GM19193 (cell line): ENCODE measurements around the gene DIO1.

Experiments
- POLR2A ChIP-seq: IDR thresholded peaks from 4 replicates; pipeline ENCODE4 v1.6.1; 2011; ENCODE audit not compliant: insufficient read depth, insufficient read length; ENCODE audit errors: extremely low read depth

The DIO1 gene

GRCh38 chr1:53890522-53890941, 3.5 kb upstream of the DIO1 start:
- no peak for TF ChIP-seq POLR2A

- TF ChIP-seq POLR2A = no peak
These were observed 3.0 kb upstream of the DIO1 start for GRCh38 chr1:53891018-53891417.

- TF ChIP-seq POLR2A = no peak
These were observed 2.3 kb upstream of the DIO1 start for GRCh38 chr1:53891678-53892077.

GRCh38 chr1:53892911-53893310, 1.1 kb upstream of the DIO1 start:
- no peak for TF ChIP-seq POLR2A

GRCh38 chr1:53894644-53895043, 657 bp downstream of the DIO1 start:
- no peak for TF ChIP-seq POLR2A

- no peak for TF ChIP-seq POLR2A
These were observed 1.4 kb downstream of the DIO1 start for GRCh38 chr1:53895421-53895820.

- no peak for TF ChIP-seq POLR2A
These were observed 2.7 kb downstream of the DIO1 start for GRCh38 chr1:53896635-53897229.

GRCh38 chr1:53899206-53899628, 5.2 kb downstream of the DIO1 start:
- TF ChIP-seq POLR2A = no peak

GRCh38 chr1:53899708-53900107, 5.7 kb downstream of the DIO1 start:
- TF ChIP-seq POLR2A = no peak

GRCh38 chr1:53902235-53903138, 8.5 kb downstream of the DIO1 start:
- TF ChIP-seq POLR2A = no peak

GRCh38 chr1:53905509-53905908, 11.5 kb downstream of the DIO1 start:
- no peak for TF ChIP-seq POLR2A

GRCh38 chr1:53906121-53906520, 12.1 kb downstream of the DIO1 start:
- TF ChIP-seq POLR2A = no peak

- no peak for TF ChIP-seq POLR2A
These were observed 16.0 kb downstream of the DIO1 start for GRCh38 chr1:53909946-53910345.

- TF ChIP-seq POLR2A = no peak
These were observed 17.5 kb downstream of the DIO1 start for GRCh38 chr1:53911442-53911841.

GRCh38 chr1:53913352-53914033, 19.5 kb downstream of the DIO1 start:
- TF ChIP-seq POLR2A = no peak
